Colonic mucosa (tissue), 4 donors: ENCODE data around the gene CYP3A4. TPM values are rescaled to one million over a fixed set of nuclear protein-coding genes. Genes with fewer than 3 reads are reported as not detected.
"Not testable (repeated sequence)": the region's sequence is repeated elsewhere in the genome, so short reads cannot be mapped to it uniquely, and the experiment has no call there.

Experiments used
- DNase-seq: peaks from one replicate; pipeline ENCODE4 v3.0.0-alpha.2; 2020
- H3K27ac ChIP-seq: fragments of 200-600 bp; one replicate; pipeline ENCODE4 v1.8.0; 2021
- H3K27me3 ChIP-seq: fragments of 200-600 bp; one replicate; pipeline ENCODE4 v1.8.0; 2021
- H3K36me3 ChIP-seq: fragments of 200-600 bp; one replicate; pipeline ENCODE4 v1.8.0; 2021
- H3K4me1 ChIP-seq: fragments of 200-600 bp; one replicate; pipeline ENCODE4 v1.8.0; 2021; ENCODE audit warnings: mild to moderate bottlenecking
- H3K4me3 ChIP-seq: fragments of 200-600 bp; one replicate; pipeline ENCODE4 v1.8.0; 2021
- H3K9ac ChIP-seq, 2 donors: one replicate each; pipeline ENCODE4 v1.7.0; 2013; ENCODE audit warnings: control low read depth in 2 of 2, low read depth in 2 of 2, low read length in 2 of 2
- H3K9me3 ChIP-seq: fragments of 200-600 bp; one replicate; pipeline ENCODE4 v1.8.0; 2021
- CTCF ChIP-seq: fragments of 200-600 bp; IDR thresholded peaks from one replicate; pipeline ENCODE4 v1.8.0; 2022; ENCODE audit warnings: antibody characterized with exemption, mild to moderate bottlenecking
- intact Hi-C: fragments of 100-400 bp; cut with DNase I; formaldehyde crosslinking; loops from one replicate; pipeline ENCODE4 v1.14.1; 2022
- total RNA-seq, 2 donors: library from RNA; stranded (reverse); fragmentation: NEBNext Ultra II Directional in 1 of 2; extraction: Animal tissue kit (Norgen Biotek cat#: 25700) in 1 of 2; gene quantifications; one replicate each; pipeline ENCODE4 v1.2.1, GENCODE V29; 2021
- donor health status: healthy.
- donor health status: DM: no; HTN: no; CAD: no.
- donor health status: DM: no; HTN: no; CAD: no.

The CYP3A4 gene
- total RNA-seq, 2 donors from 2014 or later, result 0.67 to 1.4 TPM

GRCh38 chr7:99730238-99730810 lies 53.7 kb downstream of the CYP3A4 start:
- Histone ChIP-seq H3K9me3 (no peaks in the 10 kb centered on the region), H3K4me3 (no peak overlapping the region), H3K27me3 (no peaks in the 10 kb centered on the region), H3K27ac (no peak overlapping the region), H3K36me3 (no peaks in the 10 kb centered on the region), H3K4me1 (no peaks in the 10 kb centered on the region), H3K9ac (no peak overlapping the region)
- intact Hi-C loops, result no loop called here
- no peak for DNase-seq
- TF ChIP-seq CTCF, result no peak

DNA sequence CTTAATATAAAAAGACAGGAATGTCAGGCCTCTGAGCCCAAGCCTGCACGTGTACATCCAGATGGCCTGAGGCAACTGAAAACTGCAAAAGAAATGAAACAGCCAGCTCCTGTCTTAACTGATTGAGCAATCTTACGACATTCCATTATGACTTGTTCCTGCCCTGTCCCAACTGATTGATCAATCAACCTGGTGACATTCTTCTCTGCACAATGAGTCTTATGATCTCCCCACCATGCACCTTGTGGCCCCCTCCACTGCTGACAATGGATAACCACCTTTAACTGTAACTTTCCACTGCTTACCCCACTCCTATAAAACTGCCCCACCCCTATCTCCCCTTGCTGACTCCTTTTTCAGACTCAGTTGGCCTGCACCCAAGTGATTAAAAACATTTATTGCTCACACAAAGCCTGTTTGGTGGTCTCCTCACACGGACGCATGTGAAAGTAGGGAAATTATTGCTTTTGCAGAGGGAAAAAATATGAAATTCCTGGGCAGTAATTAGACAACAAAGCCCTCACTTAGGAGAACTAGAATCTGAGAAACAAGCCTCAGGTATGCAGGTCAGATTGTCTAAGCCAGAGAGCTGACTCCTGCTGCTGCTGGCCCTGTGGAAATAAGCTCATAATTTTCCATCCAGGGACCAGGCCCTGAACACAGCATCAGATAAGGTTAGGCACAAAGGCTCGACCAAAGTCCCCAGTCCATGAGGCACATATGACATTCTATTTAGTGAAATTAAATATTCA lies 54.3 kb downstream of the CYP3A4 start:
- no peaks in the 10 kb centered on the region for H3K9me3 ChIP-seq
- no peaks in the 10 kb centered on the region for H3K4me1 ChIP-seq
- H3K27me3 ChIP-seq, result no peaks in the 10 kb centered on the region
- DNase-seq, result no peak
- H3K27ac ChIP-seq, result no peak overlapping the region
- intact Hi-C loops, result no loop called here
- H3K4me3 ChIP-seq, result no peak overlapping the region
- H3K9ac ChIP-seq, result no peak overlapping the region
- no peaks in the 10 kb centered on the region for H3K36me3 ChIP-seq
- TF ChIP-seq CTCF, result no peak

GRCh38 chr7:99728615-99729014 lies 55.4 kb downstream of the CYP3A4 start:
- Histone ChIP-seq H3K27me3 (no peaks in the 10 kb centered on the region), H3K4me3 (no peak overlapping the region), H3K36me3 (no peaks in the 10 kb centered on the region), H3K9me3 (no peaks in the 10 kb centered on the region), H3K9ac (no peak overlapping the region), H3K4me1 (no peaks in the 10 kb centered on the region), H3K27ac (no peak overlapping the region)
- intact Hi-C loops, result no loop called here
- no peak for TF ChIP-seq CTCF
- no peak for DNase-seq

DNA sequence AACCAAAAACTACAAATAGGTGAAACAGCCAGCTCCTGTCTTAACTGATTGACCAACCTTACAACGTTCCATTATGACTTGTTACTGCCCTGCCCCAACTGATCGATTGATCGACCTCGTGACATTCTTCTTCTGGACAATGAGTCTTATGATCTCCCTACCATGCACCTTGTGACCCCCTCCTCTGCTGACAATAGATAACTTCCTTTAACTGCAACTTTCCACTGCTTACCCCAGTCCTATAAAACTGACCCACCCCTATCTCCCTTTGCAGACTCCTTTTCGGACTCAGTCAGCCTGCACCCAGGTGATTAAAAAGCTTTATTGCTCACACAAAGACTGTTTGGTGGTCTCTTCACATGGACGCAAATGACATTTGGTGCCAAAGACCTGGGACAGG lies 60.8 kb downstream of the CYP3A4 start:
- intact Hi-C loops, DNase-seq, H3K36me3 ChIP-seq, H3K4me3 ChIP-seq, H3K4me1 ChIP-seq, H3K9me3 ChIP-seq, H3K9ac ChIP-seq, H3K27me3 ChIP-seq, H3K27ac ChIP-seq: not testable (repeated sequence)

GRCh38 chr7:99720800-99721595 lies 63.0 kb downstream of the CYP3A4 start:
- intact Hi-C loops, result no loop called here
- H3K36me3 ChIP-seq, result no peaks in the 10 kb centered on the region
- peak overlapping the region; percentile 28 for H3K27ac ChIP-seq
- H3K9me3 ChIP-seq, result no peaks in the 10 kb centered on the region
- no peak for DNase-seq
- no peak for TF ChIP-seq CTCF
- H3K4me1 ChIP-seq, result no peaks in the 10 kb centered on the region
- no peaks in the 10 kb centered on the region for H3K27me3 ChIP-seq
- H3K9ac ChIP-seq, result peak overlapping the region in 1 of 2 donors; percentile 46
- H3K4me3 ChIP-seq, result no peak overlapping the region
